H9 (cell line): ENCODE measurements around the gene RTP2. TPM values are rescaled to one million over a fixed set of nuclear protein-coding genes. Genes with fewer than 3 reads are reported as not detected.

Experiments used
- DNase-seq: peaks from one replicate; pipeline ENCODE4 v3.0.0-alpha.2; 2017
- H2AFZ ChIP-seq: one replicate; pipeline ENCODE4 v1.6.1; 2013; ENCODE audit warnings: mild to moderate bottlenecking, low read length, control low read depth, moderate library complexity
- H2AK5ac ChIP-seq: 2 replicates; pipeline ENCODE4 v1.6.1; 2013; ENCODE audit warnings: low read length, control low read depth, mixed read lengths; ENCODE audit not compliant: insufficient read length
- H2BK120ac ChIP-seq: one replicate; pipeline ENCODE4 v1.6.1; 2013; ENCODE audit warnings: low read depth, mild to moderate bottlenecking, low read length, control low read depth, inconsistent platforms; ENCODE audit not compliant: poor library complexity, severe bottlenecking
- H2BK12ac ChIP-seq: 2 replicates; pipeline ENCODE4 v1.6.1; 2013; ENCODE audit warnings: low read length, control low read depth, mixed read lengths, low read depth; ENCODE audit not compliant: insufficient read length
- H2BK15ac ChIP-seq: 2 replicates; pipeline ENCODE4 v1.6.1; 2013; ENCODE audit warnings: low read depth, low read length, control low read depth
- H2BK20ac ChIP-seq: one replicate; pipeline ENCODE4 v1.6.1; 2013; ENCODE audit warnings: low read depth, mild to moderate bottlenecking, low read length, control low read depth, inconsistent platforms; ENCODE audit not compliant: poor library complexity, severe bottlenecking
- H2BK5ac ChIP-seq: 2 replicates; pipeline ENCODE4 v1.6.1; 2013; ENCODE audit warnings: low read length, control low read depth, mixed read lengths; ENCODE audit not compliant: insufficient read length
- H3K14ac ChIP-seq: 2 replicates; pipeline ENCODE4 v1.6.1; 2013; ENCODE audit warnings: low read length, control low read depth; ENCODE audit not compliant: insufficient read depth
- H3K18ac ChIP-seq: 2 replicates; pipeline ENCODE4 v1.6.1; 2013; ENCODE audit warnings: low read depth, mild to moderate bottlenecking, mixed read lengths, low read length, control low read depth; ENCODE audit not compliant: insufficient read length
- H3K23ac ChIP-seq: 2 replicates; pipeline ENCODE4 v1.6.1; 2013; ENCODE audit warnings: low read length, control low read depth, mixed read lengths, low read depth; ENCODE audit not compliant: insufficient read length
- H3K23me2 ChIP-seq: 2 replicates; pipeline ENCODE4 v1.6.1; 2013; ENCODE audit warnings: low read depth, mild to moderate bottlenecking, mixed read lengths, low read length, control low read depth; ENCODE audit not compliant: insufficient read length, poor library complexity, severe bottlenecking
- H3K27ac ChIP-seq: 2 replicates; pipeline ENCODE4 v1.5.1; 2013; ENCODE audit warnings: low read length, control low read depth, mixed read lengths, low read depth; ENCODE audit not compliant: insufficient read length
- H3K27me3 ChIP-seq: 2 replicates; pipeline ENCODE4 v1.6.1; 2013; ENCODE audit warnings: low read length, control low read depth, inconsistent platforms; ENCODE audit not compliant: insufficient read depth
- H3K4ac ChIP-seq: 2 replicates; pipeline ENCODE4 v1.6.1; 2013; ENCODE audit warnings: low read depth, mild to moderate bottlenecking, control low read depth, inconsistent platforms, low read length, moderate library complexity
- H3K4me1 ChIP-seq: 2 replicates; pipeline ENCODE4 v1.6.1; 2013; ENCODE audit warnings: low read length, control low read depth, inconsistent platforms; ENCODE audit not compliant: insufficient read depth
- H3K4me2 ChIP-seq: 2 replicates; pipeline ENCODE4 v1.6.1; 2013; ENCODE audit warnings: low read length, control low read depth, mixed read lengths; ENCODE audit not compliant: insufficient read length, insufficient read depth
- H3K56ac ChIP-seq: 2 replicates; pipeline ENCODE4 v1.6.1; 2013; ENCODE audit warnings: low read depth, mild to moderate bottlenecking, mixed read lengths, low read length, control low read depth; ENCODE audit not compliant: insufficient read length
- H3K79me1 ChIP-seq: 2 replicates; pipeline ENCODE4 v1.6.1; 2013; ENCODE audit warnings: low read depth, mild to moderate bottlenecking, moderate library complexity, low read length, control low read depth, inconsistent platforms; ENCODE audit not compliant: insufficient read depth, poor library complexity, severe bottlenecking
- H3K79me2 ChIP-seq: 2 replicates; pipeline ENCODE4 v1.6.1; 2013; ENCODE audit warnings: low read length, control low read depth, inconsistent platforms; ENCODE audit not compliant: insufficient read depth
- H3K9ac ChIP-seq: 2 replicates; pipeline ENCODE4 v1.6.1; 2013; ENCODE audit warnings: low read length, control low read depth, mixed read lengths; ENCODE audit not compliant: insufficient read length; ENCODE audit errors: extremely low read depth
- H3K9me3 ChIP-seq: one replicate; pipeline ENCODE4 v1.6.1; 2013; ENCODE audit warnings: low read depth, low read length, inconsistent platforms; ENCODE audit not compliant: control insufficient read depth
- H3T11ph ChIP-seq: one replicate; pipeline ENCODE4 v1.6.1; 2013; ENCODE audit warnings: mild to moderate bottlenecking, low read length, control low read depth, inconsistent platforms
- H4K20me1 ChIP-seq: one replicate; pipeline ENCODE4 v1.6.1; 2013; ENCODE audit not compliant: control insufficient read depth, insufficient read length, insufficient read depth
- H4K5ac ChIP-seq: 2 replicates; pipeline ENCODE4 v1.6.1; 2013; ENCODE audit warnings: low read depth, mild to moderate bottlenecking, mixed read lengths, low read length, control low read depth; ENCODE audit not compliant: insufficient read length
- H4K8ac ChIP-seq: replicated peaks from 2 replicates; pipeline ENCODE4 v1.6.1; 2013; ENCODE audit warnings: low read length, control low read depth, mixed read lengths, low read depth; ENCODE audit not compliant: insufficient read length
- H4K91ac ChIP-seq: 2 replicates; pipeline ENCODE4 v1.6.1; 2013; ENCODE audit warnings: low read depth, mild to moderate bottlenecking, moderate library complexity, mixed read lengths, low read length, control low read depth; ENCODE audit not compliant: insufficient read length
- H3K27ac Mint-ChIP-seq, 3 experiments: 2 replicates in 2 of 3; 3 replicates in 1 of 3; pipeline ENCODE4 v1.8.0; 2020 to 2021; ENCODE audit warnings: mixed read lengths in 3 of 3, mild to moderate bottlenecking in 1 of 3, moderate library complexity in 1 of 3
- H3K27me3 Mint-ChIP-seq: 2 replicates; pipeline ENCODE4 v1.8.0; 2021; ENCODE audit warnings: low read depth, mild to moderate bottlenecking, moderate library complexity, mixed read lengths
- H3K36me3 Mint-ChIP-seq, 3 experiments: 2 replicates in 2 of 3; 3 replicates in 1 of 3; pipeline ENCODE4 v1.8.0; 2020 to 2021; ENCODE audit warnings: low read depth in 3 of 3, mixed read lengths in 3 of 3; ENCODE audit not compliant: insufficient read depth in 1 of 3
- H3K4me1 Mint-ChIP-seq, 2 experiments: 2 replicates each; pipeline ENCODE4 v1.8.0; 2020; ENCODE audit warnings: mixed read lengths in 2 of 2
- H3K4me3 Mint-ChIP-seq, 2 experiments: 2 replicates in 1 of 2; 3 replicates in 1 of 2; pipeline ENCODE4 v1.8.0; 2020 to 2021; ENCODE audit warnings: mild to moderate bottlenecking in 2 of 2, mixed read lengths in 2 of 2, moderate library complexity in 1 of 2
- H3K9me3 Mint-ChIP-seq, 2 experiments: 2 replicates in 1 of 2; 3 replicates in 1 of 2; pipeline ENCODE4 v1.8.0; 2020; ENCODE audit warnings: mild to moderate bottlenecking in 2 of 2, mixed read lengths in 2 of 2, moderate library complexity in 1 of 2
- WGBS: extraction: QIAGEN DNeasy Blood & Tissue Kit; methylation state at CpG from one replicate; pipeline ENCODE4 v1.1.7; 2013; ENCODE audit warnings: missing lambda C conversion rate, low lambda C conversion rate, mixed read lengths; ENCODE audit not compliant: insufficient read length; ENCODE audit errors: extremely low coverage; 5-methylcytosine and 5-hydroxymethylcytosine counted together
- total RNA-seq: library from RNA; stranded (reverse); gene quantifications from 2 replicates; pipeline ENCODE4 v1.2.1, GENCODE V29; 2021
- TF ChIP-seq, protein P1 (sequence below): fragments of 200-600 bp; sonication (generic); conservative IDR thresholded peaks from 3 replicates; pipeline ENCODE4 v1.8.0; 2021; ENCODE audit warnings: antibody characterized with exemption, mild to moderate bottlenecking

Gene RTP2
- total RNA-seq, 1 experiment from 2014 or later: not detected

DNA sequence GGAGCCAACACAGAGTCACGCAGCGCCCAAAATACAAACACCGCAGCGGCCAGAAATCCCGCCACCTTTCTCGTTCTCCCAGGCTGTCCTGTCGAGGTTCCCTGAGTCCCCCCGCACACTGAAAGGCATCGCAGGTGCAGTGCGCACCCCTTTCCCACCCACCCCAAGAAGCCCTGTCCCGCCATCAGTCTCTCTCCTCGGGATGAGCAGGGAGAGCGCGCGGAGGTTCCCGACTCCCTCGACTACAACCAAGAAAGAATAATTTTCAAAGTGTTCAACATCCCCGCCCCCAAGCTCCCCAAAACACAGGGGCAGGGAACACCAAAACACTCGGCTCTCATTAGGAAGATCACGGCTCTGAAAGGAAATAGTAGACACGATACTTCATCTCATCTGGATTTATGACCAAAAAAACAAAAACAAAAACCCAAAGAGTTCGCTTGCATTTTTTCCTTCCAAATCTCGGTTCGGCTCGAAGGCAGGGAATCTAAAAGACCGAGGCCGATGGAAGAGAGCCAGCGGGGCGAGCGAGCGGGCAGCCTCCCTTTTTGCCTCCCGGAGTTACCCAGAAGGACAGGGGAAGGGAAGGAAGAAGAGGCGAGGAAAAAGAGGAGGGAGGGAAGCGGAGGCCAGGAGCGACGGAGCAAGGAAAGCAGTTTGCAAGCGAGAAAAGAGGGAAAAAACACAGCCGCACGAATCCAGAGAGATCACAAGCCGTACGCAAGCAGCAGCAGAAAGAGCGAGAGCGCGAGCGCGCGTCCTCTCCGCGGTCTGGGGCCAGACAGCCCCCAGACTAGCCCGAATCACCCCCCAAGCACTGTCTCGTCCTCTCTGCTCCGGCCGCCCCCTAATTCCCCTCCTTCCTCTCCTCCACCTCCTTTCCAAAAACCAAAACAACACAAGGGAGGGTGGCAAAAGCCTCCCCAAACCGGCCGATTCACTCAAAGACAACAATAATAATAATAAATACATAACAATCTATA, 42.1 kb upstream of the RTP2 start:
- peaks cover 65 to 66% of the 10 kb centered on the region in 2 experiments for H3K4me1 Mint-ChIP-seq

More for the DNA sequence above, 42.1 kb upstream of the RTP2 start:
- Histone ChIP-seq H3K4me1 (peaks cover 7% of the 10 kb centered on the region; the same call in 1 of the 2 replicates), H2BK5ac (no peak overlapping the region), H3K56ac (no peak overlapping the region), H2BK15ac (no peak overlapping the region), H3K14ac (peak overlapping the region; percentile 76), H4K20me1 (no peaks in the 10 kb centered on the region), H3K79me1 (no peaks in the 10 kb centered on the region), H4K8ac (no peak overlapping the region), H2AK5ac (no peak overlapping the region), H3K9ac (peak overlapping the region; percentile 82), H2BK12ac (no peak overlapping the region), H3K9me3 (no peaks in the 10 kb centered on the region), H3K4me2 (peak overlapping the region; percentile 91), H2BK120ac (no peak overlapping the region), H3K23me2 (peaks cover 35% of the 10 kb centered on the region), H3K27me3 (peaks cover 4% of the 10 kb centered on the region; the same call in 1 of the 2 replicates), H4K5ac (no peak overlapping the region), H3K18ac (peak overlapping the region; percentile 63), H3T11ph (no peak overlapping the region), H3K4ac (no peak overlapping the region), H4K91ac (no peak overlapping the region), H3K79me2 (no peaks in the 10 kb centered on the region), H2AFZ (no peak overlapping the region), H2BK20ac (no peak overlapping the region), H3K27ac (peak overlapping the region; percentile 31), H3K23ac (no peak overlapping the region)
- peak overlapping the region; percentile 73 to 100 (median 100) for H3K27ac Mint-ChIP-seq
- no CpG with 5 or more reads among the region's 55 CpGs for WGBS
- H3K36me3 Mint-ChIP-seq: no peaks in the 10 kb centered on the region
- peaks cover 28% of the 10 kb centered on the region for H3K27me3 Mint-ChIP-seq
- no peaks in the 10 kb centered on the region; a peak in 2 of 5 replicates for H3K9me3 Mint-ChIP-seq
- peak overlapping the region; percentile 88 to 90 for H3K4me3 Mint-ChIP-seq
- TF ChIP-seq, protein P1, sequence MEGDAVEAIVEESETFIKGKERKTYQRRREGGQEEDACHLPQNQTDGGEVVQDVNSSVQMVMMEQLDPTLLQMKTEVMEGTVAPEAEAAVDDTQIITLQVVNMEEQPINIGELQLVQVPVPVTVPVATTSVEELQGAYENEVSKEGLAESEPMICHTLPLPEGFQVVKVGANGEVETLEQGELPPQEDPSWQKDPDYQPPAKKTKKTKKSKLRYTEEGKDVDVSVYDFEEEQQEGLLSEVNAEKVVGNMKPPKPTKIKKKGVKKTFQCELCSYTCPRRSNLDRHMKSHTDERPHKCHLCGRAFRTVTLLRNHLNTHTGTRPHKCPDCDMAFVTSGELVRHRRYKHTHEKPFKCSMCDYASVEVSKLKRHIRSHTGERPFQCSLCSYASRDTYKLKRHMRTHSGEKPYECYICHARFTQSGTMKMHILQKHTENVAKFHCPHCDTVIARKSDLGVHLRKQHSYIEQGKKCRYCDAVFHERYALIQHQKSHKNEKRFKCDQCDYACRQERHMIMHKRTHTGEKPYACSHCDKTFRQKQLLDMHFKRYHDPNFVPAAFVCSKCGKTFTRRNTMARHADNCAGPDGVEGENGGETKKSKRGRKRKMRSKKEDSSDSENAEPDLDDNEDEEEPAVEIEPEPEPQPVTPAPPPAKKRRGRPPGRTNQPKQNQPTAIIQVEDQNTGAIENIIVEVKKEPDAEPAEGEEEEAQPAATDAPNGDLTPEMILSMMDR: no peak
- DNase-seq: no peak
